Lower leg skin (tissue), 4 donors: Measurements from ENCODE around the gene SCP2. TPM values are rescaled to one million over a fixed set of nuclear protein-coding genes. Genes with fewer than 3 reads are reported as not detected.

Experiments used
- DNase-seq, 2 donors: peaks; one replicate each; pipeline ENCODE4 v3.0.0-alpha.2; 2019; ENCODE audit warnings: low spot score in 2 of 2
- H3K4me3 ChIP-seq: fragments of 200-600 bp; sonication (generic); 2 replicates; pipeline ENCODE4 v1.5.1; 2017; ENCODE audit warnings: mild to moderate bottlenecking, low read depth; ENCODE audit not compliant: poor library complexity, severe bottlenecking
- POLR2A ChIP-seq, 2 donors: fragments of 450-650 bp; IDR thresholded peaks; one replicate each; pipeline ENCODE4 v1.6.1; 2016 to 2017; ENCODE audit warnings: antibody characterized with exemption in 2 of 2, mild to moderate bottlenecking in 1 of 2, moderate library complexity in 1 of 2
- WGBS, 2 donors: methylation state at CpG; one replicate each; pipeline ENCODE4 v1.1.5; 2018; 5-methylcytosine and 5-hydroxymethylcytosine counted together
- intact Hi-C: fragments of 100-400 bp; cut with DNase I; formaldehyde crosslinking; loops from one replicate; pipeline ENCODE4 v1.15.0; 2023; ENCODE audit warnings: low total_unique reads
- total RNA-seq, 4 donors: library from RNA; depleted of rRNA; stranded (reverse); fragments of >200 nt; gene quantifications; one replicate each; pipeline ENCODE4 v1.1.0, GENCODE V29; 2016
- TF ChIP-seq, protein P1 (sequence below), 3 donors: fragments of 450-650 bp; IDR thresholded peaks; one replicate each; pipeline ENCODE4 v1.5.1; 2016; ENCODE audit warnings: antibody characterized with exemption in 3 of 3, mild to moderate bottlenecking in 3 of 3, moderate library complexity in 2 of 3

SCP2 gene
- total RNA-seq, 4 donors from 2014 or later = 79.4 to 124 (median 106) TPM

DNA sequence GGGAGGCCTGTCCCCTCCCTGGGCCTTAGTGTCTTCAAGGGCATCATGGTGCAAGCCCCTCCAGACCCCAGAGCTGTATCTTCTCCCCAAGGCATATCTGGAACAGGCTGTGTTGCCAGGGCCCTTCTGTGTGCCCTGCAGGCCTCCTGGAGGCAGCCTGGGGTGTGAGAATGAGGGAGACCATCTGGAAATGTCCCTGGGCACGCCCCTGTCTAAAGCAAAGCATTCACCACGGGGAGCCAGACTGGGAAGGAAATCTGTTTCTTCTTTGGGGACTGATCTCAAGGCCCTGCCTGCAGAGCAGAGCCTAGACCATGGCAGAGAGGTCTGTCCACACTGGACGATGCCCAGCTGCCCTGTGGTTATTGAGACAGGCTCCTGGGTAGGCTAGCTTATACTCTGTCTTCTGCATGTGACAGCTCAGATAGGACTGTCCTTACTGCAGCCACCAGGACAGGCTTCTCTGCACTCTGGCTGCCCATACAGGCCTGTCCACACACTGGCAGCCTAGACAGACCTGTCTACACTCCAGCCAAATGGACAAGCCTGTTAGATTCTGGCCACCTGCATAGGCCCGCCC, 159.5 kb downstream of the SCP2 start:
- 78 to 83% methylated on average over 4 of the region's 4 CpGs for WGBS, 2 donors
- intact Hi-C loops = no loop called here
- H3K4me3 ChIP-seq = no peak overlapping the region
- DNase-seq = no peak
- TF ChIP-seq POLR2A (IDR thresholded peaks at IDR 0.05) = no peak
- TF ChIP-seq, protein P1, sequence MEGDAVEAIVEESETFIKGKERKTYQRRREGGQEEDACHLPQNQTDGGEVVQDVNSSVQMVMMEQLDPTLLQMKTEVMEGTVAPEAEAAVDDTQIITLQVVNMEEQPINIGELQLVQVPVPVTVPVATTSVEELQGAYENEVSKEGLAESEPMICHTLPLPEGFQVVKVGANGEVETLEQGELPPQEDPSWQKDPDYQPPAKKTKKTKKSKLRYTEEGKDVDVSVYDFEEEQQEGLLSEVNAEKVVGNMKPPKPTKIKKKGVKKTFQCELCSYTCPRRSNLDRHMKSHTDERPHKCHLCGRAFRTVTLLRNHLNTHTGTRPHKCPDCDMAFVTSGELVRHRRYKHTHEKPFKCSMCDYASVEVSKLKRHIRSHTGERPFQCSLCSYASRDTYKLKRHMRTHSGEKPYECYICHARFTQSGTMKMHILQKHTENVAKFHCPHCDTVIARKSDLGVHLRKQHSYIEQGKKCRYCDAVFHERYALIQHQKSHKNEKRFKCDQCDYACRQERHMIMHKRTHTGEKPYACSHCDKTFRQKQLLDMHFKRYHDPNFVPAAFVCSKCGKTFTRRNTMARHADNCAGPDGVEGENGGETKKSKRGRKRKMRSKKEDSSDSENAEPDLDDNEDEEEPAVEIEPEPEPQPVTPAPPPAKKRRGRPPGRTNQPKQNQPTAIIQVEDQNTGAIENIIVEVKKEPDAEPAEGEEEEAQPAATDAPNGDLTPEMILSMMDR (IDR thresholded peaks at IDR 0.05) = no peak

DNA sequence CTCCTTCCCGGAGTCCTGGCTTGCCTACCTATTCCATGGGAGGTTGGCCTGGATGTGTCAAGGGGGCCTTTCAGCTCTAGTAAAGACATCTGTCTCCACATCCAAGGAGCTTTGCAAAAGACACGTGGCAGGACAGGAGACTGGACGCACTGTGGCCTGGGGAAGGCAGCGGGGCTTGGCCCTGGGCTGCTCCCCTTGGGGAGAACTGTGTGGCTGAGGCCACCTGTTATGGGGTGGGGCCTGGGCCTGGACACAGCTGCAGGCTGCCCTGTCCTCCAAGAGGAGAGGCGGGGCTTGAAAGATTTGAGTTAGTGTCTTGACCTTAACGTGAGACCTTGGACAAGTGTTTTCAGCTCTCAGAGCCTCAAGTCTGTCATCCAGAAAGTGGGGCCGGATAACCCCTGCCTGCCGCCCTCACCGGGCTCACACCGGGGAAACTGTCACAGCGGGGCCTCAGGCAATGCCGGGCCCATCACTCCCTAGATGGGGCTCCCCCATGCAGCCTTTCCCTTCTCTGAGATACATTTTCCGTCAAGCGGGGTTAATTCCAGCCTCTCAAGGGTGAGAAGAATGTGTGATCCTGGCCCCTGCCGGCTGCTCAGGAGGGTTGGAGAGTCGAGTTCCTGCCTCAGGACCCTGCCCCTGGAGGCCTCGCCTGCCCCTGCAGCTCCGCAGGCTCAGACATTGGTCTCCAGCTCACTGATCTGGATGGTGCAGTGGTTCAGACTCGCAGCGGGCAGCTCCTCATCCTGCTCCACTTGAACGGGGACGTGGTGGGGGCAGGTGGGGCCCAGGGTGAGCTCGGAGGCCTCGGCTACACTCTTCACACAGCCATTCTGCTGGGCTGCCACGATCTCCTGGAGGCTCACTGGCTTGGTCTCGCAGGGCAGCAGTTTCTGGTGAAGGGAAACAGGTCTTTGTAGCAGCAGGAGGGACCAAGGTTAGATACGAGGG, 160.5 kb downstream of the SCP2 start:
- TF ChIP-seq, protein P1 (IDR thresholded peaks at IDR 0.05) = no peak
- TF ChIP-seq POLR2A (IDR thresholded peaks at IDR 0.05) = no peak
- intact Hi-C loops = no loop called here
- H3K4me3 ChIP-seq = no peak overlapping the region
- WGBS, 2 donors = 77 to 85% methylated on average over 26 of the region's 27 CpGs
- DNase-seq = no peak

DNA sequence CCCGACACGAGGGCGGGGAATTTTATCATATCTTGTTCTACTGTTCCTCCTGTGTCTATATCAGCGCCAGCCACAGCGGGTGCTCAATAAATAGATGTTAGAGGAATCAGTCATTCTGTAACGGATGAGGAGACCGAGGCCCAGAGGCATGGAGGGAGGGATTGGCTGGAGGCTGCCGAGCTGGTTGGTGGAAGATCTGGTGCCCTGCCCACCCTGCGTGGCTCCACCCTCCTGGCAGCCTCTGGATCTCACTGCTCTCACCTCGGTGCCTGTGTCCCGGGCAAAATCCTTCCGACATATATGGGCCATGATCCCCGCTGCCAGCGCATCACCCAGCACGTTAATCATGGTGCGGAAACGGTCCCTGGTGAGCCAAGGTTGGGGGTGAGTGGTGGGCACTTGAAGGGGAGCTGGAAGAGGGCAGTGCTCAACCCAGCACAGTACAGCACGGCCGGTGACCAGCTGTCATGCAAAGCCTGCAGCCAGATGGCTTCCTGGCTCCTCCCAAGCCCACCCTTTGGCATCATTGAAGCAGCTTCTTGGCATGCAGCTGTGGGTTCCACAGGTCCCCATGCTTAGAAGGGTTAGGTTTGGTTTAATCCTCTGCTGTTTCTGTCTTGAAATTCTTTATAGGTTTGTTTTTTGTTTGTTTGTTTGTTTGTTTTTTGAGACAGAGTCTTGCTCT, 161.7 kb downstream of the SCP2 start:
- TF ChIP-seq POLR2A (IDR thresholded peaks at IDR 0.05) = no peak
- TF ChIP-seq, protein P1 (IDR thresholded peaks at IDR 0.05) = no peak
- H3K4me3 ChIP-seq = no peak overlapping the region
- intact Hi-C loops = no loop called here
- no peak for DNase-seq
- WGBS, 2 donors = 83 to 88% methylated on average over 19 of the region's 19 CpGs

- H3K4me3 ChIP-seq = no peak overlapping the region
- intact Hi-C loops = no loop called here
- no peak for DNase-seq
- TF ChIP-seq, protein P1 (IDR thresholded peaks at IDR 0.05) = peak in 1 of 3 donors; percentile 38
- no peak for TF ChIP-seq POLR2A (IDR thresholded peaks at IDR 0.05)
- 85 to 89% methylated on average over 11 of the region's 11 CpGs for WGBS, 2 donors
These were observed 162.6 kb downstream of the SCP2 start for GRCh38 chr1:53089478-53090226.
